Mesenchymal stem cell (in vitro differentiated cells and primary cell): ENCODE data around the gene ICA1.

ENCODE experiments used
- DNase-seq: peaks from one replicate; pipeline ENCODE4 v3.0.0-alpha.2; 2013
- H2AFZ ChIP-seq: one replicate; pipeline ENCODE4 v1.6.1; 2013; ENCODE audit warnings: low read depth, mild to moderate bottlenecking, control low read depth, inconsistent platforms, low read length, moderate library complexity
- H2AK5ac ChIP-seq: 2 replicates; pipeline ENCODE4 v1.6.1; 2013; ENCODE audit warnings: low read length, moderate library complexity, mild to moderate bottlenecking, inconsistent platforms; ENCODE audit not compliant: severe bottlenecking
- H2BK120ac ChIP-seq: one replicate; pipeline ENCODE4 v1.6.1; 2013; ENCODE audit warnings: low read depth, mild to moderate bottlenecking, inconsistent platforms, low read length, moderate library complexity
- H2BK12ac ChIP-seq, 2 experiments: one replicate each; pipeline ENCODE4 v1.6.1; 2013; ENCODE audit warnings: inconsistent platforms in 2 of 2, low read length in 2 of 2, mild to moderate bottlenecking in 2 of 2, moderate library complexity in 2 of 2, control low read depth in 1 of 2
- H2BK15ac ChIP-seq: one replicate; pipeline ENCODE4 v1.6.1; 2013; ENCODE audit warnings: mild to moderate bottlenecking, low read depth, inconsistent platforms; ENCODE audit not compliant: poor library complexity, severe bottlenecking
- H2BK5ac ChIP-seq: 2 replicates; pipeline ENCODE4 v1.6.1; 2013; ENCODE audit warnings: low read depth, mild to moderate bottlenecking, low read length, control low read depth, inconsistent platforms; ENCODE audit not compliant: poor library complexity, severe bottlenecking
- H3K14ac ChIP-seq, 2 experiments: one replicate each; pipeline ENCODE4 v1.6.1; 2013; ENCODE audit warnings: inconsistent platforms in 2 of 2, low read length in 2 of 2, control low read depth in 1 of 2, mild to moderate bottlenecking in 1 of 2, moderate library complexity in 1 of 2
- H3K18ac ChIP-seq, 2 experiments: one replicate each; pipeline ENCODE4 v1.6.1; 2013; ENCODE audit warnings: inconsistent platforms in 2 of 2, low read length in 2 of 2, control low read depth in 1 of 2, low read depth in 1 of 2, mild to moderate bottlenecking in 1 of 2
- H3K23ac ChIP-seq, 2 experiments: one replicate each; pipeline ENCODE4 v1.6.1; 2013; ENCODE audit warnings: inconsistent platforms in 2 of 2, low read length in 2 of 2, mild to moderate bottlenecking in 2 of 2, moderate library complexity in 2 of 2, control low read depth in 1 of 2
- H3K27ac ChIP-seq: 2 replicates; pipeline ENCODE4 v1.5.1; 2013; ENCODE audit warnings: mild to moderate bottlenecking, moderate library complexity, low read length, control low read depth, inconsistent platforms; ENCODE audit not compliant: poor library complexity, severe bottlenecking
- H3K27me3 ChIP-seq, 2 experiments: 2 replicates each; pipeline versions ENCODE4 v1.6.1 to v1.7.0; 2013; ENCODE audit warnings: low read length in 2 of 2, mild to moderate bottlenecking in 2 of 2, moderate library complexity in 2 of 2, control low read depth in 1 of 2, inconsistent platforms in 1 of 2; ENCODE audit not compliant: control insufficient read depth in 1 of 2, insufficient read depth in 1 of 2
- H3K36me3 ChIP-seq, 2 experiments: 2 replicates each; pipeline versions ENCODE4 v1.6.1 to v1.7.0; 2013; ENCODE audit warnings: low read length in 2 of 2, control low read depth in 1 of 2, inconsistent platforms in 1 of 2, low read depth in 1 of 2, mild to moderate bottlenecking in 1 of 2; ENCODE audit not compliant: insufficient read depth in 2 of 2, control insufficient read depth in 1 of 2
- H3K4ac ChIP-seq, 2 experiments: one replicate each; pipeline ENCODE4 v1.6.1; 2013; ENCODE audit warnings: inconsistent platforms in 2 of 2, low read length in 2 of 2, mild to moderate bottlenecking in 2 of 2, moderate library complexity in 2 of 2, control low read depth in 1 of 2, low read depth in 1 of 2
- H3K4me1 ChIP-seq: 2 replicates; pipeline ENCODE4 v1.6.1; 2013; ENCODE audit warnings: low read depth, low read length, control low read depth; ENCODE audit not compliant: control insufficient read depth, insufficient read depth
- H3K4me2 ChIP-seq: 2 replicates; pipeline ENCODE4 v1.6.1; 2013; ENCODE audit warnings: low read length, mild to moderate bottlenecking, inconsistent platforms; ENCODE audit not compliant: poor library complexity, severe bottlenecking
- H3K4me3 ChIP-seq, 2 experiments: 2 replicates each; pipeline versions ENCODE4 v1.5.1 to v1.7.0; 2013; ENCODE audit warnings: low read length in 2 of 2, mild to moderate bottlenecking in 2 of 2, control low read depth in 1 of 2, low read depth in 1 of 2; ENCODE audit not compliant: insufficient read depth in 1 of 2
- H3K79me1 ChIP-seq: replicated peaks from 2 replicates; pipeline ENCODE4 v1.6.1; 2013; ENCODE audit warnings: mild to moderate bottlenecking, control low read depth, low read length, inconsistent platforms; ENCODE audit not compliant: poor library complexity, severe bottlenecking
- H3K9ac ChIP-seq: 2 replicates; pipeline ENCODE4 v1.7.0; 2013; ENCODE audit warnings: mild to moderate bottlenecking, low read length, moderate library complexity
- H3K9me3 ChIP-seq: 2 replicates; pipeline ENCODE4 v1.7.0; 2013; ENCODE audit warnings: mild to moderate bottlenecking, low read length; ENCODE audit not compliant: control insufficient read depth
- H4K8ac ChIP-seq: one replicate; pipeline ENCODE4 v1.6.1; 2013; ENCODE audit warnings: inconsistent platforms, mild to moderate bottlenecking, low read length, moderate library complexity
- H4K91ac ChIP-seq: one replicate; pipeline ENCODE4 v1.6.1; 2013; ENCODE audit warnings: mild to moderate bottlenecking, low read length, inconsistent platforms
- WGBS: methylation state at CpG from one replicate; pipeline ENCODE4 v1.1.7; 2013; ENCODE audit warnings: mixed read lengths; 5-methylcytosine and 5-hydroxymethylcytosine counted together

The ICA1 gene

DNA sequence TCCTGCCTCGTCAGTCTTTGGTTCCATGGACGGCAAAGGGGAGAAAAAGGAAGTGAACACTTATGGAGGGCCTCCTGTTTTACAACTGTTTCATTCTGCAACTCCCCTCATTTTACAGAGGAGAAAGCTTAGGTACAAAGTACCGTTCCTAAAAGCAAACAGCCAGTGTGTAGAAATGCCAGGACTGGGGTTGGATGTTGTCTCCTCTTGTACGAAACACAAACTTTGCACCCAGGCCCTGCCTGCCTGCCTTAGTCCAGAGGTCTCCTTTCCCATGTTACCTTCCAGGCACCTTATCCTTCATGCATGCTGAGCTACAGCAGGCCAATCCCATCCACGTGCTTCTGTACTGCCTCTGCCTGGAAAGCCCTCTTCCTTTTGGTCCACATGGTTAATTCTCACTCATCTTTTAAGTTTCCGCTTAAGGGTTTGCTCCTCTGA lies 86.0 kb downstream of the ICA1 start:
- no peak overlapping the region for H2BK5ac ChIP-seq
- H2BK15ac ChIP-seq = no peak overlapping the region
- H3K4me2 ChIP-seq = no peak overlapping the region
- H3K18ac ChIP-seq = no peak overlapping the region
- H3K9ac ChIP-seq = no peak overlapping the region
- H3K27ac ChIP-seq = no peak overlapping the region
- WGBS = 54% methylated on average over 6 of the region's 6 CpGs
- no peaks in the 10 kb centered on the region for H3K27me3 ChIP-seq
- DNase-seq = no peak
- H3K9me3 ChIP-seq = no peaks in the 10 kb centered on the region
- no peak overlapping the region for H2BK120ac ChIP-seq
- no peak overlapping the region for H3K14ac ChIP-seq
- no peak overlapping the region for H3K4me3 ChIP-seq
- H3K23ac ChIP-seq = no peak overlapping the region
- H3K4ac ChIP-seq = no peak overlapping the region
- H2BK12ac ChIP-seq = no peak overlapping the region
- no peaks in the 10 kb centered on the region for H3K79me1 ChIP-seq
- no peak overlapping the region for H2AK5ac ChIP-seq
- H4K91ac ChIP-seq = no peak overlapping the region
- H3K36me3 ChIP-seq = no peaks in the 10 kb centered on the region
- H4K8ac ChIP-seq = no peak overlapping the region
- H2AFZ ChIP-seq = no peak overlapping the region
- H3K4me1 ChIP-seq = no peaks in the 10 kb centered on the region

DNA sequence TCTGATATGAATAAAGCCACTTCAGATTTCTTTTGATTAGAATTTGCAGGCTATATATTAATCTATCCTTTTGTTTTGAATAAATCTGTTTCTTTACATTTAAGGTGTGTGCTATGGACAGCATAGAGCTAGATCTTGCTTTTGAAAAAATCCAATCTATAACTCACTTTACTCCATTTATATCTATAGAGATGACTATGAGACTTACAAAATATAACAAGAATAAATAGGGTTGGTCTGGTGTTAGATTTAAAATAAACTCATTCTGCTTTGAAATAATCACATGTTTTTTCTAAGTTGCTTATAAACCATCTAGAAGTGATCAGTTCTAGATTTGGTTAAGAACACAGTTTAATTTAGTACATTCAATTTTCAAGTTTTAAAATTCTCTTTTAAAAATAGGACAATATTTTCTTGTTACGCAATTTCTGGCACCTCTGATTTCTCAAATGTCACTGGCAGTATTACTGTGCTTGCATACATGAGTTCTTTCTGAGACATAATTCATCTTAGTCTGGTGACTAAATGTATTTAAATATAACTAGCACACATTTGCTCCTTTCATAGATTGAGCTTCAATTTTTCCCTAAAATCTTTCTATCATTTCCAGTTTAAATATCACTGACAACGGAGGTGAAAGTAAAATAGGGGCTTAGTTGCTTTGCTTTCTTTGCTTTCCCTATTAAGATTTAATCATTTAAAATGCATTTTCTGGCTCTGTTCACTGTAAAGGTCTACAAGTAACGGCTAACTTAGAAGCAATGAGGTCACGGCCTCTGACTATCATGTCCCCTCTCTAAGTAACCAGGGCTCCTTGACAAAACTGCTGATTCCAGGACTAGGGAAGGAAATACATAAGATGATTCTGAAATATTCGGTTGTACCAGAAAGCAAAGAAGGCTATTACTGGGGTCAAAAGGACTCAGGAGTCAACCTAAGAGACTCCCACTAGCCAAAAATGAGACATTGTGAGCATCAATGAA lies 89.3 kb downstream of the ICA1 start:
- no peak overlapping the region for H3K18ac ChIP-seq
- H2BK12ac ChIP-seq = no peak overlapping the region
- WGBS = 82% methylated on average over 3 of the region's 5 CpGs
- H3K14ac ChIP-seq = no peak overlapping the region
- no peak overlapping the region for H2BK15ac ChIP-seq
- no peaks in the 10 kb centered on the region for H3K9me3 ChIP-seq
- no peak overlapping the region for H3K23ac ChIP-seq
- H3K9ac ChIP-seq = no peak overlapping the region
- H3K4me1 ChIP-seq = no peaks in the 10 kb centered on the region
- H2BK5ac ChIP-seq = no peak overlapping the region
- peak overlapping the region; percentile 34 for H2BK120ac ChIP-seq
- no peak for DNase-seq
- no peak overlapping the region for H2AFZ ChIP-seq
- H3K4me3 ChIP-seq = no peak overlapping the region
- H4K91ac ChIP-seq = no peak overlapping the region
- no peaks in the 10 kb centered on the region for H3K79me1 ChIP-seq
- H4K8ac ChIP-seq = no peak overlapping the region
- H2AK5ac ChIP-seq = no peak overlapping the region
- no peak overlapping the region for H3K27ac ChIP-seq
- H3K36me3 ChIP-seq = no peaks in the 10 kb centered on the region
- H3K4ac ChIP-seq = no peak overlapping the region
- no peaks in the 10 kb centered on the region for H3K27me3 ChIP-seq
- H3K4me2 ChIP-seq = no peak overlapping the region

DNA sequence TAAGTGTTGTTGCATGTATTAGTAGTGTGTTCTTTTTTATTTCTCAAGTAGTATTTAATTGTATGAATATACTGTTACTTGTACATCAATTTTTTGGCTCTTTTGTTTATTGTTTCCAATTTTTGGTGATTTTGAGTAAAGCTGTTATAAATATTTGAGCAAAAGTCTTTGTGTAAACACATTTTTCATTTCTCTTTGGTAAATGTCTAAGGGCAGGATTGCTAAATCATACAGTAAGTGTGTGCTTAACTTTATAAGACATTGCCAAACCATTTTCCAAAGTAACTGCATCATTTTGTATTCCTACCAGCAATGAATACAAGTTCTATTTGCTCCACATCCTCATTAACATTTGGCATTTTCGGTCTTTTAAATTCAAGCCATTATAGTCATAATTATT lies 92.8 kb downstream of the ICA1 start:
- H2BK5ac ChIP-seq = no peak overlapping the region
- no peak overlapping the region for H2AFZ ChIP-seq
- H2AK5ac ChIP-seq = no peak overlapping the region
- no CpG with 5 or more reads among the region's 1 CpG for WGBS
- H3K4me1 ChIP-seq = no peaks in the 10 kb centered on the region
- no peak overlapping the region for H2BK12ac ChIP-seq
- H3K36me3 ChIP-seq = no peaks in the 10 kb centered on the region
- H3K18ac ChIP-seq = no peak overlapping the region
- no peaks in the 10 kb centered on the region for H3K79me1 ChIP-seq
- no peak overlapping the region for H4K91ac ChIP-seq
- H2BK120ac ChIP-seq = no peak overlapping the region
- no peak overlapping the region for H3K27ac ChIP-seq
- H3K9ac ChIP-seq = no peak overlapping the region
- H2BK15ac ChIP-seq = no peak overlapping the region
- H3K4me3 ChIP-seq = no peak overlapping the region
- no peak overlapping the region for H3K4me2 ChIP-seq
- no peaks in the 10 kb centered on the region for H3K9me3 ChIP-seq
- no peak overlapping the region for H4K8ac ChIP-seq
- no peak overlapping the region for H3K14ac ChIP-seq
- H3K23ac ChIP-seq = no peak overlapping the region
- H3K27me3 ChIP-seq = no peaks in the 10 kb centered on the region
- no peak for DNase-seq
- H3K4ac ChIP-seq = no peak overlapping the region

DNA sequence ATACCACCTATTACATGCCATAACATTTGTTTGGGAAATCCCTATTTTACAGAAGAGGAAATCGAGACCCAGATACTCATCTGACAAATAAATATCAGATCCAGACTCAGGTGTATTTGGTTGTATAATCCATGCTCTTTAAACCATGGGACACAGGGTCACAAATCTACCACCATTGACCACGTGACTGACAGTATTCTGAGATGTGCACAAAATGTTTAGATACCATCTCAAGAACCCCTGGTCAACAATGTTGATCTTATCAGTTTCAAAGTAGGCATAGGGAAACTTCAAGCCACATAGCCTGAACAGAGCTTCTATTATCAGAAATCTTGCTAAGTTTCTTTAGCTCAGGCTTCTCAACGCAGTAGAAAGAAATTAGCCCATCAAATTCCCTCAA lies 93.6 kb downstream of the ICA1 start:
- no peak overlapping the region for H3K4me3 ChIP-seq
- H3K4ac ChIP-seq = no peak overlapping the region
- H3K27ac ChIP-seq = no peak overlapping the region
- no peak overlapping the region for H2BK15ac ChIP-seq
- no peak overlapping the region for H2BK12ac ChIP-seq
- no peak overlapping the region for H3K14ac ChIP-seq
- WGBS = 78% methylated on average over 3 of the region's 3 CpGs
- no peak overlapping the region for H3K18ac ChIP-seq
- H3K23ac ChIP-seq = no peak overlapping the region
- no peaks in the 10 kb centered on the region for H3K27me3 ChIP-seq
- no peak overlapping the region for H2BK120ac ChIP-seq
- no peaks in the 10 kb centered on the region for H3K4me1 ChIP-seq
- no peaks in the 10 kb centered on the region for H3K79me1 ChIP-seq
- H3K4me2 ChIP-seq = no peak overlapping the region
- H2AK5ac ChIP-seq = no peak overlapping the region
- H3K9ac ChIP-seq = no peak overlapping the region
- H2AFZ ChIP-seq = no peak overlapping the region
- H3K36me3 ChIP-seq = no peaks in the 10 kb centered on the region
- no peak overlapping the region for H4K91ac ChIP-seq
- H4K8ac ChIP-seq = no peak overlapping the region
- H3K9me3 ChIP-seq = no peaks in the 10 kb centered on the region
- no peak overlapping the region for H2BK5ac ChIP-seq
- no peak for DNase-seq
